ENCODE measurements around the gene TUBA4A.

Gene TUBA4A

GRCh38 chr2:219229305-219230058 is 24.2 kb downstream of the TUBA4A start, which contains the start of the genes ANKZF1 and ATG9A:
Gene ANKZF1, plus strand, starts transcription at chr2:219229806. Its CDS starts 452 bp downstream, at chr2:219230258.
Gene ATG9A, minus strand, starts transcription at chr2:219229636. Its CDS starts 1,612 bp downstream, at chr2:219228024.
- peak; percentile 99 for DNase-seq

- no peak for DNase-seq
These were observed 24.8 kb downstream of the TUBA4A start for GRCh38 chr2:219228911-219229304.

GRCh38 chr2:219228041-219228910 is 25.4 kb downstream of the TUBA4A start:
- DNase-seq = no peak

- DNase-seq = peak in 1 of 2 donors; percentile 42
These were observed 28.4 kb downstream of the TUBA4A start for GRCh38 chr2:219225350-219225749.

GRCh38 chr2:219223831-219224610 is 29.7 kb downstream of the TUBA4A start:
- DNase-seq = no peak

GRCh38 chr2:219221957-219222518 is 31.7 kb downstream of the TUBA4A start:
- no peak for DNase-seq

GRCh38 chr2:219220652-219221402 is 32.9 kb downstream of the TUBA4A start:
- no peak for DNase-seq

GRCh38 chr2:219219784-219220532 is 33.8 kb downstream of the TUBA4A start:
- no peak for DNase-seq

GRCh38 chr2:219218732-219219701 is 34.7 kb downstream of the TUBA4A start, which contains the start of gene ABCB6:
Gene ABCB6, minus strand, starts transcription at chr2:219218958. Its CDS starts 285 bp downstream, at chr2:219218673.
- peak; percentile 90 for DNase-seq

- no peak for DNase-seq
These were observed 35.4 kb downstream of the TUBA4A start for GRCh38 chr2:219218217-219218731.

GRCh38 chr2:219216535-219216915 is 37.2 kb downstream of the TUBA4A start:
- no peak for DNase-seq

GRCh38 chr2:219215871-219216534 is 37.7 kb downstream of the TUBA4A start:
- DNase-seq = no peak

GRCh38 chr2:219214786-219215185 is 38.9 kb downstream of the TUBA4A start:
- DNase-seq = no peak

- DNase-seq = no peak
These were observed 39.6 kb downstream of the TUBA4A start for GRCh38 chr2:219214141-219214540.

GRCh38 chr2:219213486-219214071 is 40.1 kb downstream of the TUBA4A start:
- no peak for DNase-seq

- DNase-seq = no peak
These were observed 40.7 kb downstream of the TUBA4A start for GRCh38 chr2:219213026-219213415.

- no peak for DNase-seq
These were observed 42.8 kb downstream of the TUBA4A start for GRCh38 chr2:219210886-219211362.

- DNase-seq = no peak
These were observed 43.4 kb downstream of the TUBA4A start for GRCh38 chr2:219210196-219210885.

All from CD4-positive, alpha-beta T cell treated with Interleukin-4 for 1 hour (primary cell).